Endothelial cell (in vitro differentiated cells): ENCODE results near the gene BPIFA3. TPM values are rescaled to one million over a fixed set of nuclear protein-coding genes. Genes with fewer than 3 reads are reported as not detected.

Source experiments
- DNase-seq: peaks from one replicate; pipeline ENCODE4 v3.0.0; 2021; ENCODE audit warnings: low spot score
- H3K27ac Mint-ChIP-seq: one replicate; pipeline ENCODE4 v1.8.0; 2021; ENCODE audit warnings: mixed read lengths, inconsistent platforms; ENCODE audit not compliant: unreplicated experiment
- H3K27me3 Mint-ChIP-seq: one replicate; pipeline ENCODE4 v1.8.0; 2021; ENCODE audit warnings: mild to moderate bottlenecking, moderate library complexity, mixed read lengths, inconsistent platforms; ENCODE audit not compliant: unreplicated experiment
- H3K36me3 Mint-ChIP-seq: one replicate; pipeline ENCODE4 v1.8.0; 2021; ENCODE audit warnings: mild to moderate bottlenecking, low read depth, mixed read lengths, inconsistent platforms; ENCODE audit not compliant: unreplicated experiment
- H3K4me1 Mint-ChIP-seq: one replicate; pipeline ENCODE4 v1.8.0; 2021; ENCODE audit warnings: mild to moderate bottlenecking, mixed read lengths, inconsistent platforms; ENCODE audit not compliant: unreplicated experiment
- H3K4me3 Mint-ChIP-seq: one replicate; pipeline ENCODE4 v1.8.0; 2021; ENCODE audit warnings: mild to moderate bottlenecking, mixed read lengths, inconsistent platforms; ENCODE audit not compliant: unreplicated experiment
- H3K9me3 Mint-ChIP-seq: one replicate; pipeline ENCODE4 v1.8.0; 2021; ENCODE audit warnings: mixed read lengths, inconsistent platforms; ENCODE audit not compliant: unreplicated experiment
- total RNA-seq: library from RNA; stranded (reverse); fragmentation: NEBNext Ultra II Directional; extraction: Animal tissue kit (Norgen Biotek cat#: 25700); gene quantifications from one replicate; pipeline ENCODE4 v1.2.1, GENCODE V29; 2021; ENCODE audit not compliant: unreplicated experiment
- TF ChIP-seq, protein P1 (sequence below): fragments of 200-600 bp; sonication (generic); IDR thresholded peaks from one replicate; pipeline ENCODE4 v1.5.0; 2021; ENCODE audit warnings: antibody characterized with exemption; ENCODE audit not compliant: unreplicated experiment

Gene BPIFA3
- total RNA-seq, 1 donor from 2014 or later = not detected

DNA sequence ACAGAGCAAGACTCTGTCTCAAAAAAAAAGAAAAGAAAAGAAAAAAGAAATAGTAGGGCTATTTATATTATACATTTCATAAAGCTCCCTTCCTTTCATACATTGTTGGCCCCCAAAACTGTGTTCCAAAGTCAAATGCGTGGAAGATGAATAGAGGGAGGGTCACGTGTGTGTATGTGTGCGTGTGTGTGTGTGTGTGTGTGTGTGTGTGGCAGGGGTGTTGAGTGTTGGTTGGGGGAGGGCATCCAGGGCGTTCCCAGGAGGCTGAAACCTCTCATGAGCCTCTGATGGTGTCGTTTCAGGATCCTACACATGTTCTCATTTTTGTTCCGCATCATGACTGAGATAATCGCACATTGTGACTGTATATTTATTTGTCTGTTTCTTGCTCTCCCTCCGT is 58.1 kb downstream of the BPIFA3 start:
- TF ChIP-seq, protein P1, sequence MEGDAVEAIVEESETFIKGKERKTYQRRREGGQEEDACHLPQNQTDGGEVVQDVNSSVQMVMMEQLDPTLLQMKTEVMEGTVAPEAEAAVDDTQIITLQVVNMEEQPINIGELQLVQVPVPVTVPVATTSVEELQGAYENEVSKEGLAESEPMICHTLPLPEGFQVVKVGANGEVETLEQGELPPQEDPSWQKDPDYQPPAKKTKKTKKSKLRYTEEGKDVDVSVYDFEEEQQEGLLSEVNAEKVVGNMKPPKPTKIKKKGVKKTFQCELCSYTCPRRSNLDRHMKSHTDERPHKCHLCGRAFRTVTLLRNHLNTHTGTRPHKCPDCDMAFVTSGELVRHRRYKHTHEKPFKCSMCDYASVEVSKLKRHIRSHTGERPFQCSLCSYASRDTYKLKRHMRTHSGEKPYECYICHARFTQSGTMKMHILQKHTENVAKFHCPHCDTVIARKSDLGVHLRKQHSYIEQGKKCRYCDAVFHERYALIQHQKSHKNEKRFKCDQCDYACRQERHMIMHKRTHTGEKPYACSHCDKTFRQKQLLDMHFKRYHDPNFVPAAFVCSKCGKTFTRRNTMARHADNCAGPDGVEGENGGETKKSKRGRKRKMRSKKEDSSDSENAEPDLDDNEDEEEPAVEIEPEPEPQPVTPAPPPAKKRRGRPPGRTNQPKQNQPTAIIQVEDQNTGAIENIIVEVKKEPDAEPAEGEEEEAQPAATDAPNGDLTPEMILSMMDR = no peak
- Mint-ChIP-seq H3K27ac (no peak overlapping the region), H3K27me3 (peaks cover 8% of the 10 kb centered on the region), H3K4me1 (no peaks in the 10 kb centered on the region), H3K4me3 (no peak overlapping the region), H3K9me3 (no peaks in the 10 kb centered on the region), H3K36me3 (no peaks in the 10 kb centered on the region)
- no peak for DNase-seq

DNA sequence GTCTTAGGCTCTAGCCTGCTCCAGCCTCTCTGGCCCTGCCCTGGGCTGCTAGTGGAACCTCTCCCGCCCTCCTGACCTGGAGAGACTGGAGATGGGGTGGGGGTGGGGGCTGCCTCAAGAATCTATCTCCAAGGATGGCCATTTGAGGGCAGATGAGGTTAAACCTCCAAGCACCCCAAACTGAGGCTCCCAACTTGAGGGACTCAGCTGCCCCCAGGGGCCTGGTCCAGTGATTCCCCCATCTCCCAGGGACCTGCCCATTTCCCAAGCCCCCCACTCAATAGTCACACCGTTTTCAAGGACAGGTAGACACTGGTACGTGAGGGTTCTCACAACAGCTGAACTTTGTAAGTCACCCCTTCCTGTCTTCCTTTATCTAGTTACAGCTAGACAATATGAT is 58.7 kb downstream of the BPIFA3 start:
- no peaks in the 10 kb centered on the region for H3K9me3 Mint-ChIP-seq
- H3K4me1 Mint-ChIP-seq = no peaks in the 10 kb centered on the region
- no peak overlapping the region for H3K4me3 Mint-ChIP-seq
- TF ChIP-seq, protein P1 = no peak
- no peaks in the 10 kb centered on the region for H3K36me3 Mint-ChIP-seq
- H3K27me3 Mint-ChIP-seq = peaks cover 6% of the 10 kb centered on the region
- DNase-seq = no peak
- no peak overlapping the region for H3K27ac Mint-ChIP-seq

DNA sequence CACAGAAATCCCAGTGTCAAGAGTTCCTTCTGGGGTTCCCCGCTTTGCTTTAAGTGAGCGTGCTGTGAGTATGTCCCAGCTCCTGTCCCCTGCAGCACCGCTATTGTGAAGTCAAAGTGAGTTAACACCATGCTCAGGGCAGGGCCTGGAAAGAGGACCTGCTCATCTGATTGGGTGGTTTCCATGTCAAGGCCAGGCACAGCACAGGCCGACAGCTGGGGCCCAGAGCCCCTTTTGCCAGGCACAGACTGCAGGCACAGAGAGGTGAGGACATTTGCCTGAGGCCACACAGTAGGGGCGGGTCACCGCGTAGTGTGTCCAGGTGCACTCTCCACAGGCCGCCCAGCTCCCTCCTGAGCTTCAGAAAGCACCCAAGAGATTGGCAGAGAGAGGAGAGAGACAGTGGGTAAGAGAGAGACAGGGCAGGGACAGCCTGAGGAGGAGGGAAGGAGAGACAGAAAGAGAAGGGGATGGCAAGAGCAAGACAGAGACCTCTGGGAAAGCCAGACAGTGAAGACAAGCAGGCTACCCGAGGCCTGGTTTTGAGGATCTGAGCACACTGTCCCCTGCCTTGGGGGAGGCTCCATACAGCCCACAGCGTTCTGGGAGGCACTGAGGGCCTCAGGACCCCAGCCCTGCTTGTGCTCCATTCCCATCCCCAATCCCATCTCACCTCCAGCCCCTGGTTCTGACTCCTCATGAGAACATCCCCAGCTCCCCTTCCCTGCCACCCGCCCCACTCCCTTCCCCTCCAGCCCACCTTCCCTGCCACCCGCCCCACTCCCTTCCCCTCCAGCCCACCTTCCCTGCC is 59.4 kb downstream of the BPIFA3 start:
- Mint-ChIP-seq H3K27me3 (peaks cover 6% of the 10 kb centered on the region), H3K4me3 (no peak overlapping the region), H3K36me3 (no peaks in the 10 kb centered on the region), H3K27ac (no peak overlapping the region), H3K4me1 (no peaks in the 10 kb centered on the region), H3K9me3 (no peaks in the 10 kb centered on the region)
- TF ChIP-seq, protein P1 = no peak
- DNase-seq = no peak

Other genes starting within 250 kb of the BPIFA3 start
- not detected for gene SUN5, start 212.9 kb upstream of the BPIFA3 start, total RNA-seq
- gene BPIFB2, start 209.6 kb upstream of the BPIFA3 start, total RNA-seq = not detected
- not detected for gene BPIFB6, start 185.7 kb upstream of the BPIFA3 start, total RNA-seq
- gene BPIFB3, start 163.4 kb upstream of the BPIFA3 start, total RNA-seq = not detected
- gene BPIFB4, start 137.7 kb upstream of the BPIFA3 start, total RNA-seq = 2.1 TPM
- gene BPIFA2, start 49.2 kb upstream of the BPIFA3 start, total RNA-seq = not detected
- gene BPIFA1, start 18.6 kb downstream of the BPIFA3 start, total RNA-seq = not detected
- not detected for gene BPIFB1, start 65.9 kb downstream of the BPIFA3 start, total RNA-seq
- 42.7 TPM for gene CDK5RAP1, start 184.2 kb downstream of the BPIFA3 start, total RNA-seq
- 1.6 TPM for gene SNTA1, start 226.4 kb downstream of the BPIFA3 start, total RNA-seq